ENCODE data around the gene NPC1L1. TPM values are rescaled to one million over a fixed set of nuclear protein-coding genes. Genes with fewer than 3 reads are reported as not detected.

The NPC1L1 gene
- total and polyA plus RNA-seq, 2 of the 13 experiments (the other 11 are each of a cell fraction or from before 2014, with no cell fraction given), result 4.8 to 14.5 TPM

DNA sequence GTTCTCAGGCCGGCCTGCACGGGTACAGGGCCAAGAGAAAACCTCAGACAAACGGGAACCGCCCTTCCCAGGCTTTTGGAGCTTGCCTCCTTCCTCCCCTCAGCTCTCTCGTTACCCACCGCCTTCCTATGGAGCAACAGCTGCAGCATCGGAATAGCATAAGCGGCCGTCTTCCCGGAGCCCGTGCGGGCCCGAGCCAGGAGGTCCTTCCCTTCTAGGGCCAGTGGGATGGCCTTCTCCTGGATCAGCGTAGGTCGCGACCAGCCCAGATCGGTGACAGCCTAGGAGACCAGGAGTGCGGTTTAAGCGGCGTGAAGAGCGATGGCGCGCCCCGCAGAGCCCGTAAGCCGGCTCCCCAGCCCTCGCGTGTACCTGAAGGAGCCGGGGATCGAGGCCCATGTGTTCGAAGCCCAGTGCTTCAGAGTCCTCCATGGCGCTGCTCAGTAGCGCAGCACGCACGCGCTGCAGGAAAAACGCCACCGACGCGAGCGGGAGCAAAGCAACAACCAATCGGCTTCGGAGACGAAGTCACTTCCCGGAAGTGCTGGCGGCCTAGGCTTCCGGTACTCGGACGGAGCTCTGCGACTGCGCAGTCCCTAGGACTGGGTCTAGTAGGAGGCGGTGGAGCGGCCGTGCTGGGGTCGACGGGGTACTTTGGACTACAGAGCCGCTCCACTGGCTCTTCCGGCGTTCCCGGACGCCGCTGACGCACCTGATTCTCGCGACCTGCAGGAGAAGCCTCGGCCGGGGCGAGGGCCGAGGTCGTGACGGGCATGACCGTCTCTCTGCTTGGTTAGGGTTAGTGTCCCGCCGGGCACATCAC lies 32.5 kb upstream of the NPC1L1 start, which contains the start of gene DDX56 (continued):
- TF ChIP-seq, protein P1, sequence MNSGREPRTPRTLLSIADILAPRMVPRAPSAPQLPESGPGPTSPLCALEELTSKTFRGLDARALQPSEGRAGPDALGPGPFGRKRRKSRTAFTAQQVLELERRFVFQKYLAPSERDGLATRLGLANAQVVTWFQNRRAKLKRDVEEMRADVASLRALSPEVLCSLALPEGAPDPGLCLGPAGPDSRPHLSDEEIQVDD (CRISPR knock-in tag; IDR thresholded peaks at IDR 0.05; ENCODE audit: borderline replicate concordance), result peak; percentile 97
- TF ChIP-seq RFX3 (CRISPR knock-in tag; IDR thresholded peaks at IDR 0.05), result no peak; the same call in 1 of the 2 replicates
- TF ChIP-seq ZNF557 (CRISPR knock-in tag; IDR thresholded peaks at IDR 0.05), result peak; percentile 90; the same call in 1 of the 2 replicates
- TF ChIP-seq RXRB (CRISPR knock-in tag; IDR thresholded peaks at IDR 0.05; ENCODE audit: borderline replicate concordance), result peak; percentile 63
- peak; percentile 89 for TF ChIP-seq HDAC1 (CRISPR knock-in tag; IDR thresholded peaks at IDR 0.05)
- no peak for TF ChIP-seq KDM1A (CRISPR knock-in tag; IDR thresholded peaks at IDR 0.05)
- peak; percentile 98 for TF ChIP-seq YEATS4 (CRISPR knock-in tag; IDR thresholded peaks at IDR 0.05; ENCODE audit: borderline replicate concordance)
- TF ChIP-seq ZNF501 (CRISPR knock-in tag; IDR thresholded peaks at IDR 0.05), result peak; percentile 84; the same call in 1 of the 2 replicates
- TF ChIP-seq ZFP90 (CRISPR knock-in tag; IDR thresholded peaks at IDR 0.05; ENCODE audit: borderline replicate concordance), result peak; percentile 94; the same call in 1 of the 2 replicates
- TF ChIP-seq, protein P2, sequence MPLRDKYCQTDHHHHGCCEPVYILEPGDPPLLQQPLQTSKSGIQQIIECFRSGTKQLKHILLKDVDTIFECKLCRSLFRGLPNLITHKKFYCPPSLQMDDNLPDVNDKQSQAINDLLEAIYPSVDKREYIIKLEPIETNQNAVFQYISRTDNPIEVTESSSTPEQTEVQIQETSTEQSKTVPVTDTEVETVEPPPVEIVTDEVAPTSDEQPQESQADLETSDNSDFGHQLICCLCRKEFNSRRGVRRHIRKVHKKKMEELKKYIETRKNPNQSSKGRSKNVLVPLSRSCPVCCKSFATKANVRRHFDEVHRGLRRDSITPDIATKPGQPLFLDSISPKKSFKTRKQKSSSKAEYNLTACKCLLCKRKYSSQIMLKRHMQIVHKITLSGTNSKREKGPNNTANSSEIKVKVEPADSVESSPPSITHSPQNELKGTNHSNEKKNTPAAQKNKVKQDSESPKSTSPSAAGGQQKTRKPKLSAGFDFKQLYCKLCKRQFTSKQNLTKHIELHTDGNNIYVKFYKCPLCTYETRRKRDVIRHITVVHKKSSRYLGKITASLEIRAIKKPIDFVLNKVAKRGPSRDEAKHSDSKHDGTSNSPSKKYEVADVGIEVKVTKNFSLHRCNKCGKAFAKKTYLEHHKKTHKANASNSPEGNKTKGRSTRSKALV (CRISPR knock-in tag; IDR thresholded peaks at IDR 0.05), result peak; percentile 82
- TF ChIP-seq, protein P3, sequence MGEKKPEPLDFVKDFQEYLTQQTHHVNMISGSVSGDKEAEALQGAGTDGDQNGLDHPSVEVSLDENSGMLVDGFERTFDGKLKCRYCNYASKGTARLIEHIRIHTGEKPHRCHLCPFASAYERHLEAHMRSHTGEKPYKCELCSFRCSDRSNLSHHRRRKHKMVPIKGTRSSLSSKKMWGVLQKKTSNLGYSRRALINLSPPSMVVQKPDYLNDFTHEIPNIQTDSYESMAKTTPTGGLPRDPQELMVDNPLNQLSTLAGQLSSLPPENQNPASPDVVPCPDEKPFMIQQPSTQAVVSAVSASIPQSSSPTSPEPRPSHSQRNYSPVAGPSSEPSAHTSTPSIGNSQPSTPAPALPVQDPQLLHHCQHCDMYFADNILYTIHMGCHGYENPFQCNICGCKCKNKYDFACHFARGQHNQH (CRISPR knock-in tag; IDR thresholded peaks at IDR 0.05), result peak; percentile 87
- TF ChIP-seq NFRKB (IDR thresholded peaks at IDR 0.05), result no peak
- TF ChIP-seq, protein P4, sequence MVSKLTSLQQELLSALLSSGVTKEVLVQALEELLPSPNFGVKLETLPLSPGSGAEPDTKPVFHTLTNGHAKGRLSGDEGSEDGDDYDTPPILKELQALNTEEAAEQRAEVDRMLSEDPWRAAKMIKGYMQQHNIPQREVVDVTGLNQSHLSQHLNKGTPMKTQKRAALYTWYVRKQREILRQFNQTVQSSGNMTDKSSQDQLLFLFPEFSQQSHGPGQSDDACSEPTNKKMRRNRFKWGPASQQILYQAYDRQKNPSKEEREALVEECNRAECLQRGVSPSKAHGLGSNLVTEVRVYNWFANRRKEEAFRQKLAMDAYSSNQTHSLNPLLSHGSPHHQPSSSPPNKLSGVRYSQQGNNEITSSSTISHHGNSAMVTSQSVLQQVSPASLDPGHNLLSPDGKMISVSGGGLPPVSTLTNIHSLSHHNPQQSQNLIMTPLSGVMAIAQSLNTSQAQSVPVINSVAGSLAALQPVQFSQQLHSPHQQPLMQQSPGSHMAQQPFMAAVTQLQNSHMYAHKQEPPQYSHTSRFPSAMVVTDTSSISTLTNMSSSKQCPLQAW (CRISPR knock-in tag; IDR thresholded peaks at IDR 0.05), result peak; percentile 81
- TF ChIP-seq, protein P5, sequence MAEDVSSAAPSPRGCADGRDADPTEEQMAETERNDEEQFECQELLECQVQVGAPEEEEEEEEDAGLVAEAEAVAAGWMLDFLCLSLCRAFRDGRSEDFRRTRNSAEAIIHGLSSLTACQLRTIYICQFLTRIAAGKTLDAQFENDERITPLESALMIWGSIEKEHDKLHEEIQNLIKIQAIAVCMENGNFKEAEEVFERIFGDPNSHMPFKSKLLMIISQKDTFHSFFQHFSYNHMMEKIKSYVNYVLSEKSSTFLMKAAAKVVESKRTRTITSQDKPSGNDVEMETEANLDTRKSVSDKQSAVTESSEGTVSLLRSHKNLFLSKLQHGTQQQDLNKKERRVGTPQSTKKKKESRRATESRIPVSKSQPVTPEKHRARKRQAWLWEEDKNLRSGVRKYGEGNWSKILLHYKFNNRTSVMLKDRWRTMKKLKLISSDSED (CRISPR knock-in tag; IDR thresholded peaks at IDR 0.05), result no peak
- peak; percentile 86 for TF ChIP-seq ZNF274 (CRISPR knock-in tag; IDR thresholded peaks at IDR 0.05)
- TF ChIP-seq MAFG (CRISPR knock-in tag; IDR thresholded peaks at IDR 0.05), result no peak
- TF ChIP-seq, protein P6, sequence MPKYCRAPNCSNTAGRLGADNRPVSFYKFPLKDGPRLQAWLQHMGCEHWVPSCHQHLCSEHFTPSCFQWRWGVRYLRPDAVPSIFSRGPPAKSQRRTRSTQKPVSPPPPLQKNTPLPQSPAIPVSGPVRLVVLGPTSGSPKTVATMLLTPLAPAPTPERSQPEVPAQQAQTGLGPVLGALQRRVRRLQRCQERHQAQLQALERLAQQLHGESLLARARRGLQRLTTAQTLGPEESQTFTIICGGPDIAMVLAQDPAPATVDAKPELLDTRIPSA (CRISPR knock-in tag; IDR thresholded peaks at IDR 0.05; ENCODE audit: borderline replicate concordance), result no peak; the same call in 1 of the 2 replicates
- peak; percentile 92 for TF ChIP-seq ZNF546 (CRISPR knock-in tag; conservative IDR thresholded peaks at IDR 0.05)
- TF ChIP-seq ZNF543 (CRISPR knock-in tag; IDR thresholded peaks at IDR 0.05), result peak; percentile 89
- TF ChIP-seq HCFC1 (IDR thresholded peaks at IDR 0.05; ENCODE audit: low read depth, low read length), result peak; percentile 36
- TF ChIP-seq ZNF20 (CRISPR knock-in tag; IDR thresholded peaks at IDR 0.05), result no peak; the same call in 1 of the 2 replicates
- TF ChIP-seq, protein P7, sequence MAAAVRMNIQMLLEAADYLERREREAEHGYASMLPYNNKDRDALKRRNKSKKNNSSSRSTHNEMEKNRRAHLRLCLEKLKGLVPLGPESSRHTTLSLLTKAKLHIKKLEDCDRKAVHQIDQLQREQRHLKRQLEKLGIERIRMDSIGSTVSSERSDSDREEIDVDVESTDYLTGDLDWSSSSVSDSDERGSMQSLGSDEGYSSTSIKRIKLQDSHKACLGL (CRISPR knock-in tag; IDR thresholded peaks at IDR 0.05), result peak; percentile 96

Measured in HepG2 (cell line).